GM21576 (cell line): Measurements from ENCODE around the gene RPS6KA5.

ENCODE experiments used
- ATAC-seq: cut with Tn5 transposase; IDR thresholded peaks from one replicate; pipeline ENCODE4 v1.9.1; 2021; ENCODE audit warnings: mild to moderate bottlenecking, moderate library complexity; ENCODE audit not compliant: unreplicated experiment

The RPS6KA5 gene

GRCh38 chr14:90812109-90812508 lies 248.3 kb downstream of the RPS6KA5 start:
- ATAC-seq: no peak

GRCh38 chr14:90811641-90812040 lies 248.8 kb downstream of the RPS6KA5 start:
- ATAC-seq: no peak

- ATAC-seq: no peak
These were observed 249.6 kb downstream of the RPS6KA5 start for GRCh38 chr14:90810806-90811205.

GRCh38 chr14:90809530-90810312 lies 250.7 kb downstream of the RPS6KA5 start:
- ATAC-seq: no peak

GRCh38 chr14:90808759-90809529 lies 251.5 kb downstream of the RPS6KA5 start:
- no peak for ATAC-seq

- no peak for ATAC-seq
These were observed 253.4 kb downstream of the RPS6KA5 start for GRCh38 chr14:90807060-90807459.

GRCh38 chr14:90805662-90806540 lies 254.5 kb downstream of the RPS6KA5 start:
- no peak for ATAC-seq

- no peak for ATAC-seq
These were observed 255.4 kb downstream of the RPS6KA5 start for GRCh38 chr14:90805084-90805391.

GRCh38 chr14:90804292-90805083 lies 256.0 kb downstream of the RPS6KA5 start:
- no peak for ATAC-seq

GRCh38 chr14:90803249-90803648 lies 257.2 kb downstream of the RPS6KA5 start:
- ATAC-seq: no peak

- ATAC-seq: no peak
These were observed 261.0 kb downstream of the RPS6KA5 start for GRCh38 chr14:90799420-90799819.

GRCh38 chr14:90797919-90798318 lies 262.5 kb downstream of the RPS6KA5 start:
- ATAC-seq: no peak
